ENCODE measurements around the gene SULT4A1.
"Not testable (repeated sequence)": the region's sequence is repeated elsewhere in the genome, so short reads cannot be mapped to it uniquely, and the experiment has no call there.

GRCh38 chr22:43904412-43904811 is 42.1 kb upstream of the SULT4A1 start:
- not testable (repeated sequence) for TF ChIP-seq FOXM1 (IDR thresholded peaks at IDR 0.05; ENCODE audit: borderline replicate concordance); HDGF (IDR thresholded peaks at IDR 0.05; ENCODE audit: borderline replicate concordance); ARNT (IDR thresholded peaks at IDR 0.05)

Data from HEK293T (cell line).